Body of pancreas (tissue), 4 donors: ENCODE measurements around the gene UNC93A.

Source experiments
- CTCF ChIP-seq, 7 experiments: fragments of 450-650 bp in 4 of 7; fragments of 200-600 bp in 3 of 7; sonication (generic) in 3 of 7; IDR thresholded peaks; one replicate each; pipeline ENCODE4 v1.5.1; 2016 to 2019; ENCODE audit warnings: antibody characterized with exemption in 7 of 7
- POLR2A ChIP-seq, 3 donors: fragments of 450-650 bp; IDR thresholded peaks; one replicate each; pipeline ENCODE4 v1.6.1; 2016; ENCODE audit warnings: antibody characterized with exemption in 3 of 3, mild to moderate bottlenecking in 2 of 3

- no peak for TF ChIP-seq CTCF (IDR thresholded peaks at IDR 0.05)
- no peak for TF ChIP-seq POLR2A (IDR thresholded peaks at IDR 0.05)
Measured at GRCh38 chr6:167323111-167323510, 32.0 kb downstream of the UNC93A start.
